Right lung (tissue), 5 donors: ENCODE results near the gene FOSL2. TPM values are rescaled to one million over a fixed set of nuclear protein-coding genes. Genes with fewer than 3 reads are reported as not detected.
A peak's percentile ranks its signal among the peaks of the same experiment; 100 is the strongest.

ENCODE experiments used
- DNase-seq, 2 donors: peaks; one replicate each; pipeline ENCODE4 v3.0.0-alpha.2; 2013
- polyA plus RNA-seq, 5 donors: library from polyadenylated mRNA; unstranded; fragments of 120-200 nt; gene quantifications; one replicate each; pipeline versions ENCODE4 v1.2.1 to v1.2.3, GENCODE V29; 2013; ENCODE audit warnings: inconsistent platforms in 1 of 5, low replicate concordance in 1 of 5; ENCODE audit not compliant: insufficient read length in 5 of 5, insufficient read depth in 1 of 5

FOSL2 gene
- polyA plus RNA-seq, 5 donors, result 10.2 to 14.3 (median 12.7) TPM

DNA sequence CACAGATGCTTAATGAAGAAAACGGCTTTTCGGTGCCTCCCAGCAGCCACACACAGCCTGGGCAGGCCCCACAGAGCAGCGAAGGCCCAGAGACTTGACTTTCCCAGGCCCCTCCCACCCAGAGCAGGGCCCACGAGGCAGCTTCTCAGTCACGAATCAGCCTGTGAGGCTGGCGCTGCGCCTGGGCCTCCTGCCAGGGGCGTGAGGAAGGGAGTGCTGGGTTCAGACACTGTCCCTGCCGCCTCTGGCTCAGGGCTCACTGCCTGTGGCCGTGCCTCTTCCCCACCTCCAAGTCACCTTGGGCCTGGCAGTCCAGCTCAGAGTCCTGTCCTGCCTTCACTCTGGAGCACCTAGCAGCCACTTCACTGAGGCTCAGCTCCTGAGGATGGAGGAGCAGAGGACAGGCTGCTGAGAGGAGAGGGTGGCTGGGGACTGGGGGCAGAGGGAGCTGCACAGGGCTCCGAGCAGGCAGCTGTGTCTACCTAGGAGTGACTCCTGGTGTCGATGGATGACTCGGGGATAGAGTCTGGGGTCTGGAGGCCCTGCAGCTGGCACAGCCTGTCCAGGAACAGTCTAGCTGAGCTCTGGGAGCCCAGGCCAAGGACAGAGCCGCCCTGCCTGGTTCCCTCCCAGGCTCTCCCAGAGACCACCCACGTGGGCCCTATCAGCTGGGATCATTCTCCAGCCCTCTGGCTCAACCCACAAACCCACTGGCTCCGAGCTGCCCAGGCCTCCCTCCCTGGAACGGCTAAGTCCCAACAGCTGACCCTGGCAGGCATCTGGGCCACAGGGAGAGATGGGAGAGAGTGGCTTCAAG, 36.4 kb upstream of the FOSL2 start:
- peak; percentile 90 to 91 for DNase-seq

DNA sequence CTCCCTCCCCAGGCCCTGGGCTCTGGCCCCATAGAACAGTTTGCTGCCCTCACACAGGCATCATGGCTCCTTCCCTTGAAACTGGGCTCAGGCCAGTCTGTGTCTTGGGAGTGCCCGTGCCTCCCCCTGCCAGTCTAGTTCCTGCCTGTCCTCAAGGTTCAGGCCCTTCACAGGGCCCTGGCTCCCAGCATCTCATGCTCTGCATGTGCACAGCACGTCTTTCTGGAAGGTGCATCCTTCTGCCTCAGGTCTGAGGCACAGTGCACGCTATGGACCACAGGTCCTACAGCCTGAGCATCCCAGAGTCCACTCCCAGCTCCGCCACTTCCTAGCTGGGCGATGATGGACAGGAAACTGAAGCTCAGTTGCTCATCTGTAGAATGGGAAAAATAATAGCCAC, 35.6 kb upstream of the FOSL2 start:
- DNase-seq, result no peak

DNA sequence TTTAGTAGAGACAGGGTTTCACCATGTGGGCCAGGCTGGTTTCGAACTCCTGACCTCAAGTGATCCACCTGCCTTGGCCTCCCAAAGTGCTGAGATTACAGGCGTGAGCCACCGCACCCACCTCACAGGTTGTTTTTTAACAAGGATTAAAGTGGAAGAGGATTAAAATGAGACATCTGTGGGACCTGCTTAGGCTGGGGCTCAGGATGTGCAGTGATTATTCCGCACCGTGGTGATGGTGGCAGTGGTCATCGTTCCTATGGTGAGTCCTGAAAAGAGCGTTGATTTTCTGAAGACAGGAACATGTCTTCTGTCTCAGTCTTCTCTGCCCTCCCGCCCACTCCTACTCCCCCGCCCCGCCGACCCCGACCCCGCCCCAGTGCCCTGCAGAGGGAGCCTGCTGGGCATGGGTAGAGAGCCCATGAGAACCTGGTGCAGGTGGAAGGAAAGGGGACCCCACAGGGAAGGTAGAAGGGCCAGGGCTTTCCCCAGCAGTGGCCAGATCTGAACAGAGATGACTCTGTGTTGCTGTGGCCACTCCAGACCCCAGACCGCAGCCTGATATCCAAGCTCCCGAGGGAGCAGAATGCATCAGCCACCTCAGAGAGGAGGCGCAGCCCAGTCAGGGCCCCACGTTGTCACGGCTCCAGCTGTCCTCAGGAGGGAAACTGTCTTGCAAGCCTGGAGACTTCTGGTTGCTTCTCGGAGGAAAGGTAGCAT, 34.5 kb upstream of the FOSL2 start:
- DNase-seq, result no peak

DNA sequence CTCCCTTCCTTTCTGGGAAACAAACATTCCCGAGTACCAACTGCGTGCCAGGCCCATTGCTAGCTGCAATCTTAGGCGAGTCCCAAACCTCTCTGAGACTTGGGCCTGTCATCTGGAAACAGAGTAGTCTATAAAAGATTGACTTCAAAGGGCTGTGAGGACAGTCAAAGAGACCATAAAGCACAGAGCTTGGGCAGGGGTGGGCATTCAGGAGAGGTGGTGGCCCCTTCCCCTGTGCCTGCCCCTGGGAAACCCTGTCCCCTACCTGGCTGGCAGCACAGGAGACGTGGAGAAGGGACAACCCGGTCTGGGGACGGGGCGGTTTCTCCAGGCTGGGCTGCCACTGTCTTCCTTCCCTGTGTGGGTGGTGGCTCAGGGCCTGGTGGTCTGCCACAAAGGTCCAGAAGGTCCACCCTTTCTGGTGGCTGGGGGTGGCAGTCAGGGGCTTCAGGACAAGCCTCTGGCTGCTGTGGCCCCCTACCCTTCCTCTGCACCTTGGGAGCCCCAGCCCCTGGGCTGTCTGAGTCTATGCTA, 33.9 kb upstream of the FOSL2 start:
- DNase-seq, result no peak

DNA sequence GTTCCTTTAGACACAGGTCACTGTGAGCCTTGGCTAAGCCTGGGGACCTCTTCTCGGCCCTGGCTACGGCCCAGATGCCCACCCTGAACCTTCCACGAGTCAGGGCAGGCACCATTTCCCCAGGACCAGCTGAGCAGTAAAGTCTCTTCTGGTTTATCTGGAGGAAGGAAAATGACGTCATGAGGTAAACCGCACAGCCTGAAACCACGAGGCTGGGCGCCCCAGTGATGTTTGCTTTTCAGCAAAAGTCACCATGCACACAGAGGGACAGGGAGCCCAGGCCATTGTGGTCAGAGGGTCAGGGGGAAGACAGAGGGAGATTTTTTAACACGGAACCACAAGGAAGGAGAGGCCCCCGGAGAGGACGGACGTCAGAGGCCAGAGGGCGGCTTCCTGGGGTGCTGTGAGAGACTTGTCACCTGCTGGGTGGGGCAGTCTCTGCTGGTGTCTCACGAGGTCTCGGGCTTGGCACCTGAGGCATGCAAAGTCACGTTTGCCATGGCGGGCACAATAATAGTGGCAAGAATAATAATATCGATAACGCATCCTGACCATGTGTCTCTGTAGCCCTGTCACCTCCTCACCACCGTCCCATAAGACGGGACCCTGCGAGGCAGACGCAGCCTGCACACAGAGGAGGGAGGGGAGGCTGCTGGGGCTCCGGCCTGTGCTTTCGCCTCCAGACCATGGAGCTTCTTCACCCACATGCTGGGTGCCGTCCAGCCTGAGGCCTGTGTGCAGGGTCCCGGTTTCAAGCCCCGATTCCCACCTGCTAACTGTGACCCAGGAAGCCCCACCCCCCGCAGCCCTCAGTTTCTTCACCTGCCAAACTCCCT, 33.2 kb upstream of the FOSL2 start:
- peak in 1 of 2 donors; percentile 26 for DNase-seq

DNA sequence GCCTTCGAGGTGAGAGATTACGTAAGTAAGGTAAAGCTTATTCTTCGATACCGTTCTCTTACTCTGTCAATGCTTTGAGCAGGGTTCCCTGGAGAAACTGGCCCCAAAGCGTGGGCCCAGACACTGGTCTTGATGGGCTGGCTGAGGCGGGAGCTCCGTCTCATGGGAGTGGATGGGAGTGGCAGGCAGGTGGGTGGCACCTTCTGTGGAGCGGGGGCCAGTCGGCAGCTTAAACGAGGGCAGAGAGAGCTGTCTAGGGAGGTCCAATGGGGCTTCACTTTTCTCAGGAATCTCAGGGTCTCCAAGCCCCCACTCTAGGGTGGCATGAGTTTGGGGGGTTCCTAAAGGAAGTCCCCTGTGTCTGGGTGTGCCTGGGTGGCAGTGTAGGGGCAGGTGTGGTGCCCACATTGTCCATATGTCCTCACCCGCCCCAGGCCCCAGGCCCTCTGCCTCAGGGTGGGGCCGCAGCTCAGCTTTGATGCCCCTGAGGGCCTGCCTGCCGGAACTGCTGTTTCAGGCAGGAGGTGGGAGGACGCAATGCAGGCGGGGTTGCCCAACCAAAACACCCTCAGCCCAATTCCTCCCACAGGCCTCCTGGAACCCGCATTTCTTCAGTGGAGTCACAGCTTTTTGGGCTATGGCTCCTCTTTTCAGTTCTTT, 32.5 kb upstream of the FOSL2 start:
- no peak for DNase-seq

DNA sequence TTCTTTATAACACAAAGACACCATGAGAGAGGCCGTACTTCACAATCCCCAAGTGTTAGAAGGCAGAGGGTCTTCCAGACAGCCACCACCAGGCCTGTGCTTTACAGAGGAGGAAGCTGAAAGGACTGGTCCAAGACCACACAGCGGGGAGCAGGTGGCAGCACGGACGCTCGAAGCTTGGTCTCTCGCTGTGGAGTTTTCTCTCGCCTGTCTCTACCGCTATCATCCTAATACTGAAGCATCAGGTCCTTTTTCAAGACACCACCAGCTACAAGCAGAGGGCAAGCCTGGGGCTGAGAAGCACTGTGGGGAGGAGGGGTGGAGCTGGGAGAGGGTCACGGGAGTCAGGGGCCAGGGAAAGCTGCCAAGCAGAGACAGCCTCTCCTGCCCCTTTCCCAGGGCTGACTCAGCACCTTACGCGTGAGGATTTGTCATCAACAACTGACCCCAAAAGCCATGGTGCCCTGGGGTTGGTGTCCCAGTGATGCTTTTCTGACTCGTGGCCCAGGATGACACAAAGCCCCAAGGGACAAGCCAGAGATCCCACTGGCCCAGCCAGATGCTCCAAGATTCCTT, 31.9 kb upstream of the FOSL2 start:
- DNase-seq, result no peak

DNA sequence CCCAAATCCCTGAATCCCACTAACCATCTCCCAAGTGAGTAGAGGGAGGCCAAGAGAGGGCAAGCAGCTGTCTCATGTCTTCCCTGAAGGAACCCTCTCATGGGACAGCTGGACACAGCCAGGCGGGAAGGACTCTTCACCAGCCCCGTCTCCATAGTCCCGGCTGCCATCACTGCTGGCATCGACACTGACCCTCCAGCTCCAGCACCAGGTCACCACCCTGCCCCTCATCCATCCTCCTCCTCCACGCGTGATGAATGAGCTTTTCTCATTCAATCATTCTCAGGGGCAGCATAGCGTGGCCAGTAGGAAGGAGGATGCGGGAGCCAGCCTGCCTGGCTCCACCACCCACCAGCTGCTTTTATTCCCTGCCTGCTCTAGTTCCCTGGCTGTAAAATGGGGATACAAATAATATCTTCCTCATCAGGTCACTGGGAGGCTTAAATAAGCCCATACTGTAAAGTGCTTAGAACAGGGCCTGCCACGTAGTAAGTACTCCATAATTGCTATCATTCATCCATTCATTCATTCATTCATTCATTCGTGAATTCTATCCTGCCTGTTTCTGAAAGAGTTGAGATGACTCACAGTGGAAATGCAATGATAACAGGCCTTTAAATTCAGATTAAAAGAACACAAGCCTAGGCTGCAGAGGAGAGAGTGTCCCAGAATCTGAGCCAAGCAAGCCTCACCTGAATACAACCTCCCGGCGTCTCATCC, 30.5 kb upstream of the FOSL2 start:
- DNase-seq, result no peak

DNA sequence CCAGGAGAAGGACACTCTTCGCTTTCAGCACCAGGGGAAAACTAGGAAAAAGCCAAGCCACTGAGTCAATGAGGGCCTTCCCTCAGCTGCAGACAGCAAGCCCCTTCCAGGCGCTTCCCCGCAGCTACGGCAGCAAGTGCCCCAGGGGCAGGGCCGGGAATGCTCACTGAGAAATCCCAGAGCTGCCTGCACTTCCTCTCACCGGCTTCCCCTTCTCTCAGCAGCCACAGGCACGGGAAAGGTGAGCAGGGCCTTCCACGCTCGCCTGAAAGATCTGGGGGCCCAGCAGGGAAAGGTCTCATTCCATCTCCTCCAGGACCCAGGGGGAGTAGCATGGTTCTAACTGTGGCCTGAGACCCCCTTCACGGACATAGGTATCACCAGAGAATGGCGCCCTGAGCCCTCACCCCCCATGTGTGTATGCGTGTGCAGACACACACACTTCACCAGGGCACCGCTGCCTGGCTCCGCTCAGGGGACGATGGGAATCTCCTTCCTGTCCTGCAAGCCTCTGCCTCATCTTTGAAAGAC, 29.6 kb upstream of the FOSL2 start:
- DNase-seq, result no peak

DNA sequence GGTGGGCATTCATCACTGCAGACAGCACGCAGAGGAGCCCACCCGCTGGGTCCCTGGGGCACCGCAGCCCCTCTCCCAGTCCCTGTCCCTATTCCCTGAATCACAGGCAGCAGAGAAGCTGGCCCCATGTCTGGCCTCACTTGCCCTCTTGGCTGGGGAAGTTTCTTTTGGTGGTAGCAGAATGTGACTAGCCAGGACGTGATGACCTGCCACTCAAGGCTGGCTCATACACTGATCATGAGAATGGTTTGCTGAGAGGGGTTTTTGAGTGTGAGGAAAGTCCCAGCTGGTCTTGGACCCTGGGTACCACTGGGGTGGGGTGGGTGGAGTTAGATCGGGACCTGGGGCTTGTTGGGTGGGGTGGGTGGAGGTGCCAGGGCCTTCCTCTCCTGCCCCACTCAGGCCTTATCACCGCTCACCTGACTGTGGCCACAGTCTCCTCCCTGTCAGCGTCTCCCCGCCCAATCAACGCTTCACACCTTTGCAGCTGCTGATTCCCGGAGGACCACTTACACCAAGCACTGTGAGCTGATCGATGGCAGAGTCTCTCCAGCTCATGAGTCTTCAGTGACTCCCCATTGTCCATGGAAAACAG, 28.9 kb upstream of the FOSL2 start:
- DNase-seq, result no peak

DNA sequence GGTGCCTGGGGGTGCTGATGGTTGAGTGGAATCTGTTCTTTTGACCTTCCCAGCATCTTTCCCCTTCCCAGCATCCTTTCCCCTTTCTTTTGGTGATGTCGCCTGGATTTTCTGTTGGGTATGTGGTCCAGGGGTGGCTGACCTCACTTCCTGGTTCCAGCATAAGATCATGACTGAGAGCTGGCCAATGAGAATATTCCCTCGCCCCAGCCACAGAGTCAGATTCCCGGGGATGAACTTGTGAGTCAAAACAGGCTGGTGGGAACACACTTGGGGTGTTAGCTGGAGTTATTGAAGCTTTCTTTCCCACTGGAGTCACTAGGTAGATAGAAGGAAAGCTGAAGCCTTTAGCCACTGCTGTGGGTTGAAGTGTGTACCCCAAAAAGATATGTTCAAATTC, 28.0 kb upstream of the FOSL2 start:
- no peak for DNase-seq

DNA sequence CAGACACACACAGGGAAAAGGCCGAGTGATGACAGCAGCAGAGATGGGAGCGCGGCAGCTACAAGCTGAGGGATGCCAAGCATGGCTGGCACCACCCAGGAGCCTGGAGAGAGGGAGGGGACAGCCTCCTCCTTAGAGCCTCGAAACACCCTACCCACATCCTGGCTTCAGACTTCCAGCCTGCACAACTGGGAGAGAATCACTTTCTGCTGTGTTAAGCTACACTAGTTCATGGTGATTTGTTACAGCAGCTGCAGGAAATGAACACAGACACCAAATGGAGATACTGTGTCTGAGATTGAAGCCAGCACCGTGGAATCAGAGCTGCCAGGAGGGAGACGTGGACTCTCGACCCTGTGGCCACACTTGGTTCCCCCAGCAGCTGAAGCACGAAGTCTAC, 27.5 kb upstream of the FOSL2 start:
- DNase-seq, result no peak

DNA sequence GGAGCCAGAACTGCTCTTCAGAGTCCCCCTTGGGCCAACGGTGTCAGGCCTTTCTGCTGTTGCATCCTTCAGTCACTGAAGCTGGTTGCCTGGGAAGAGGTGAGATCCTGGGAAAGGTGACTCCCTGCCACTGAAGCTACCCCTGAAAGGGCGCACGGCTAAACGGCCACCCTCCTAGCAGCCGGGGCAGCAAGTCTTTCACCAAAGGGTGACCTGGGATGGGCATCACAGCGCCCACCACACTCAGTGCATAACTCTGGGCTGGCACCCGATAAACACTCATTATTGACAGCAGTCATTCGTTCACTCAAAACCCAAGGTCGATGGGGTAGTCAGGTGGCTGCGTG, 26.5 kb upstream of the FOSL2 start:
- DNase-seq, result no peak

DNA sequence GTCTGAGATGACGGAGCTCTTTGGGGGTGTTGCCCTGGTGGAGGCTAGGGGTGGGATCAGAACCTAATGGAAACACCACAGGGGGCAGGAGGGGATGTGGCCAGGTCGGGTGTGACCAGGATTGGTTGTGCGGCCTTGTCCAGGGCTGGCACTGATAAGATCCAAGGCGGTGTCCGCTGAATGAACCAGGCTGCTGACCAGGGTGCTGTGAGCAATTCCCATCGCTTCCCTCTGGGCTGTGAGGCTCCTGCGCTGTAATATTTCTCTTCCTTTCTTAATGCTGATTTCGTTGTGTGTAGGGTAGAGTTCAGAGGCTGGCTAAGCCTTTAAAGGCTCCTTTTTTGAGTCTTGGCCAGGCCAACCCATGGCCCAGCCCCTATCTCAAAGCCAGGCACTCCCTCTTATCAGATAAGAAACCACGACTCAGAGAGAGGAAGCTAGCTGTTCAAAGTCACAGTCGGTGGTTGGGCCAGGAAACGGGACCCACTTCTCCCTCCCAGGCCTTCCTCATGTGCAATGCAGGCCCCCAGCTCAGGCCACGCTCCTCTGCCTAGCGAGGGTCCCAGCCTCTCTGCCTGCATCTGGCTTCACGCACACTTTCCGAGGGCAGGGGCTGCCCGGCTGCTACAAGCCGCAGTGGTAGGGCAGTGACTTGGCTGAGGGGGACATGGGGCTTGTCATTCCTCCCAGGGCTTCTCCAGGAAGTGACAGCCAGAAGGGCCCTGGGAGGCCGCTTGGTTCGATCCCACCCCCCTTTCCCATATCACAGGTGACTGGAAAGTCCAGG, 26.0 kb upstream of the FOSL2 start:
- no peak for DNase-seq

DNA sequence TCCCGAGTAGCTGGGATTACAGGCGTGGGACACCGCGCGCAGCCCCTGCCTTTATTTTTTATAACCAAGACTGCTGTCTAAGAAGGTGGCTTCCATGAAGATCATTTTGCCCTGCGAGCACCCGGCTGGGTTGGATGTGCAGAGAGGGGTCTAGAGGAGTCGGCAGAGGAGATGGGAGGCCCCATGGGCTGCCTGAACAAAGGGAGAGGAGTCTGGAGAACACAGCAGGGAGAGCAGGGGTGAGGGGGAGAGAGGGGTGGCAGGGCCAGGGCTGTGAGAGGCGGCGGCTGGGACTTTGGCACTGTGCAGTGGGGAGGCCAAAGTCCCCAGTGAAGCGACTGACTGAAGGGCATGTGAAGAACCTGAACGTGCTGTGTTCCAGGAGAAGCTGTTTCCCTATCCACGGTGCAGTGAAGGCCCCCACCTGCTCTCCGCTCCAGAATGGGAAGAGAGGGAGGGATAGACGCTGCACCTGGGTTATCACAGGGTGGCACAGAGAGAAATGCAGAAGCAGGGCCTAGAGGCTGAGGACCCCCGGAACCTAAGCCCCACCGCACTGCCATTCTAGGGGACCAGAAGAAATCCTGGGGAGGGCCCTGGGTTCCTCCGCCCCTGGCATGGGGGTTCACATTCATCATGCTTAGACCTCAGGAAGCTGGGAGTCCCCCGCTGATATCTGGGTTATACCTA, 24.8 kb upstream of the FOSL2 start:
- DNase-seq, result no peak

DNA sequence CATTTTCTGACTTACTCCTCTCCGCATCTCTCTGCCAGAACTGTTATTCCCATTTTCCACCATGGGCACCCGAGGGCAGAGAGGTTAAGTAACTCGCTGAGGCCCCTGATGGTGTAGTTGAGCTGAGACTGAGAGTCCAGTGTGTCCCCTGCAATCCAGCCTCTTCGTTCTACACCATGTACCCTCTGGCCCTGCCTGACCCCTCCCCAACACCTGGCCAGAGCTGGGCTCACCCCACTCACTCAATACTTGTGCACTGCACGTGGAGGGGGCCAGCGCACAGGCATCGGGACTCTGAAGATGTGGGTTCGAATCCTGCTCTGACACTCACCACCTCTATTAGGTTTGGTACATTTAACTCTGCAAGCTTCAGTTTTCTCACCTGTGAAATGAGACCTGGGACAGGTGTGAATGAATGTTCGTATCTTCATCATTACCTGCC, 24.3 kb upstream of the FOSL2 start:
- DNase-seq, result no peak

DNA sequence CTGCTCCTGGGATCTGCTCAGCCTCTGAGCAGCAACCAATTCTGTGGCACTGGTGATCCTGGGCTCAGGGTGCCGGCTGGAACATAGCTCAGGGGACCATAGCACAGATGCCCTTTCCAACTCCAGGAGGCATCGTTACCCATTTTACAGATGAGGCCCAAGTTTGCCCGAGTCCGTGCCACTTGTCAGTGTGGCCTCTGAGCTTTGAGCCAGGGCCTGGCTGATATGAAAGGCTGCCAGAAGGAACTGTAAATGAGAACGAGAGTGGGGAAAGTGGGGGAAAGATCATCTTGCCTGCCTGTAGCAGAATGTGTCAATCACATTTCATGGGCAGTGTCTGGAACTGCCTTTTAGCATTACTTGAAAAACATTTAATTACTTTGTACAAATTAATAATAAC, 23.3 kb upstream of the FOSL2 start:
- DNase-seq, result no peak

DNA sequence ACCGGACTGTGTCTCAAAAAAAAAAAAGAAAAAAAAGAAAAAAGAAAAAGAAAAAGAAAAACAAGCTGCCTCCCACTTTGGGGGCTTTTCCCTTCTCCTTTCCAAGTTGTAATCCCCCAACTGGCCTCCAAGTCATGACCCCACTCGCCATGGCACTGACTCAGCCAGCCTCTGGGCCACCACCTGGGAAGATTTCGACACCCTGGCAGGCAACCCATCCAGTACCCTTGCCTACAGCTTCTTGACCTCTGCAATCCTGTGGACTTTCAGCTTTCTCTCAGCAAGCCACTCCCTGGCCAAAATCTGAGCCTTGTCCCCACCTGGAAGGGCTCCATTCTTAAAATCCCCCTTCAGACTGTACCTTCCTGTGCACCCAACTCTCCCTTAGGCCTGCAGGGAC, 22.3 kb upstream of the FOSL2 start:
- no peak for DNase-seq
